SK-N-SH (cell line): ENCODE results near the gene MAP3K3.

Experiments used
- CTCF ChIP-seq: fragments of 200-600 bp; sonication (generic); IDR thresholded peaks from 2 replicates; pipeline ENCODE4 v1.6.1; 2017; ENCODE audit warnings: antibody characterized with exemption, mild to moderate bottlenecking, moderate library complexity
- FOXJ3 ChIP-seq: sonication (generic); formaldehyde crosslinking; IDR thresholded peaks from 2 replicates; pipeline ENCODE4 v1.5.1; 2020; ENCODE audit warnings: mild to moderate bottlenecking, missing genetic modification reagents
- FOXM1 ChIP-seq: IDR thresholded peaks from 2 replicates; pipeline ENCODE4 v1.4.0; 2012; ENCODE audit warnings: low read depth, mild to moderate bottlenecking
- GABPA ChIP-seq: IDR thresholded peaks from 2 replicates; pipeline ENCODE4 v1.4.0; 2012; ENCODE audit warnings: low read depth, mild to moderate bottlenecking
- NFIC ChIP-seq: IDR thresholded peaks from 2 replicates; pipeline ENCODE4 v1.4.0; 2012; ENCODE audit warnings: borderline replicate concordance
- RFX5 ChIP-seq: IDR thresholded peaks from 2 replicates; pipeline ENCODE4 v1.6.1; 2012; ENCODE audit warnings: mild to moderate bottlenecking, improper control_type of control experiment, low read length
- TAF1 ChIP-seq: IDR thresholded peaks from 2 replicates; pipeline ENCODE4 v1.6.1; 2012; ENCODE audit warnings: low read depth, mild to moderate bottlenecking, low read length, moderate library complexity, borderline replicate concordance
- TF ChIP-seq, protein P1 (sequence below): IDR thresholded peaks from 2 replicates; pipeline ENCODE4 v1.6.1; 2012; ENCODE audit warnings: mild to moderate bottlenecking, low read depth, low read length, moderate library complexity

GRCh38 chr17:63657786-63658185 is 35.6 kb downstream of the MAP3K3 start:
- TF ChIP-seq, protein P1, sequence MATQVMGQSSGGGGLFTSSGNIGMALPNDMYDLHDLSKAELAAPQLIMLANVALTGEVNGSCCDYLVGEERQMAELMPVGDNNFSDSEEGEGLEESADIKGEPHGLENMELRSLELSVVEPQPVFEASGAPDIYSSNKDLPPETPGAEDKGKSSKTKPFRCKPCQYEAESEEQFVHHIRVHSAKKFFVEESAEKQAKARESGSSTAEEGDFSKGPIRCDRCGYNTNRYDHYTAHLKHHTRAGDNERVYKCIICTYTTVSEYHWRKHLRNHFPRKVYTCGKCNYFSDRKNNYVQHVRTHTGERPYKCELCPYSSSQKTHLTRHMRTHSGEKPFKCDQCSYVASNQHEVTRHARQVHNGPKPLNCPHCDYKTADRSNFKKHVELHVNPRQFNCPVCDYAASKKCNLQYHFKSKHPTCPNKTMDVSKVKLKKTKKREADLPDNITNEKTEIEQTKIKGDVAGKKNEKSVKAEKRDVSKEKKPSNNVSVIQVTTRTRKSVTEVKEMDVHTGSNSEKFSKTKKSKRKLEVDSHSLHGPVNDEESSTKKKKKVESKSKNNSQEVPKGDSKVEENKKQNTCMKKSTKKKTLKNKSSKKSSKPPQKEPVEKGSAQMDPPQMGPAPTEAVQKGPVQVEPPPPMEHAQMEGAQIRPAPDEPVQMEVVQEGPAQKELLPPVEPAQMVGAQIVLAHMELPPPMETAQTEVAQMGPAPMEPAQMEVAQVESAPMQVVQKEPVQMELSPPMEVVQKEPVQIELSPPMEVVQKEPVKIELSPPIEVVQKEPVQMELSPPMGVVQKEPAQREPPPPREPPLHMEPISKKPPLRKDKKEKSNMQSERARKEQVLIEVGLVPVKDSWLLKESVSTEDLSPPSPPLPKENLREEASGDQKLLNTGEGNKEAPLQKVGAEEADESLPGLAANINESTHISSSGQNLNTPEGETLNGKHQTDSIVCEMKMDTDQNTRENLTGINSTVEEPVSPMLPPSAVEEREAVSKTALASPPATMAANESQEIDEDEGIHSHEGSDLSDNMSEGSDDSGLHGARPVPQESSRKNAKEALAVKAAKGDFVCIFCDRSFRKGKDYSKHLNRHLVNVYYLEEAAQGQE = no peak
- TF ChIP-seq NFIC (no peak), GABPA (no peak), RFX5 (no peak), FOXM1 (no peak), CTCF (no peak), TAF1 (no peak), FOXJ3 (no peak)
